Measurements from ENCODE around the gene LMCD1. TPM values are rescaled to one million over a fixed set of nuclear protein-coding genes. Genes with fewer than 3 reads are reported as not detected.

Gene LMCD1
- total RNA-seq, 2 experiments from 2014 or later: 3.0 to 4.3 TPM

Other genes with a start within 250 kb of the LMCD1 start
- not detected for gene SSUH2, start 143.0 kb downstream of the LMCD1 start, total RNA-seq
- gene CAV3, start 232.0 kb downstream of the LMCD1 start, total RNA-seq: not detected